GM21786 (cell line): ENCODE results near the gene MPPE1.
A peak's percentile ranks its signal among the peaks of the same experiment; 100 is the strongest.
"Not testable (repeated sequence)": the region's sequence is repeated elsewhere in the genome, so short reads cannot be mapped to it uniquely, and the experiment has no call there.

Source experiments
- ATAC-seq: cut with Tn5 transposase; IDR thresholded peaks from one replicate; pipeline ENCODE4 v1.9.1; 2021; ENCODE audit not compliant: unreplicated experiment

MPPE1 gene

GRCh38 chr18:11908182-11909060 lies at the start of gene MPPE1:
Gene MPPE1 (minus strand): TSS chr18:11908317. CDS start chr18:11897264, 11,053 bp downstream.
- ATAC-seq, result peak; percentile 77

- ATAC-seq, result no peak
Observed at GRCh38 chr18:11957636-11958035, 49.5 kb upstream of the MPPE1 start.

- no peak for ATAC-seq
Observed at GRCh38 chr18:11956371-11957308, 48.5 kb upstream of the MPPE1 start.

- no peak for ATAC-seq
Observed at GRCh38 chr18:11955239-11956029, 47.3 kb upstream of the MPPE1 start.

GRCh38 chr18:11953113-11953512 lies 45.0 kb upstream of the MPPE1 start:
- ATAC-seq, result no peak

GRCh38 chr18:11951390-11951851 lies 43.3 kb upstream of the MPPE1 start:
- no peak for ATAC-seq

- ATAC-seq, result no peak
Observed at GRCh38 chr18:11950824-11951223, 42.7 kb upstream of the MPPE1 start.

GRCh38 chr18:11948852-11949523 lies 40.9 kb upstream of the MPPE1 start:
- ATAC-seq, result no peak

- ATAC-seq, result peak; percentile 95
Observed at GRCh38 chr18:11947214-11948191, 39.4 kb upstream of the MPPE1 start.

GRCh38 chr18:11946756-11947155 lies 38.6 kb upstream of the MPPE1 start:
- ATAC-seq, result no peak

GRCh38 chr18:11945834-11946659 lies 37.9 kb upstream of the MPPE1 start:
- ATAC-seq, result not testable (repeated sequence)

GRCh38 chr18:11944786-11945185 lies 36.7 kb upstream of the MPPE1 start:
- no peak for ATAC-seq

GRCh38 chr18:11944252-11944651 lies 36.1 kb upstream of the MPPE1 start:
- no peak for ATAC-seq

GRCh38 chr18:11943551-11943950 lies 35.4 kb upstream of the MPPE1 start:
- ATAC-seq, result no peak

GRCh38 chr18:11940956-11941355 lies 32.8 kb upstream of the MPPE1 start:
- ATAC-seq, result no peak

- ATAC-seq, result peak; percentile 48
Observed at GRCh38 chr18:11937874-11938478, 29.9 kb upstream of the MPPE1 start.

GRCh38 chr18:11932393-11932792 lies 24.3 kb upstream of the MPPE1 start:
- no peak for ATAC-seq

- no peak for ATAC-seq
Observed at GRCh38 chr18:11927497-11927896, 19.4 kb upstream of the MPPE1 start.
